Measurements from ENCODE around the gene FLACC1.

The FLACC1 gene

DNA sequence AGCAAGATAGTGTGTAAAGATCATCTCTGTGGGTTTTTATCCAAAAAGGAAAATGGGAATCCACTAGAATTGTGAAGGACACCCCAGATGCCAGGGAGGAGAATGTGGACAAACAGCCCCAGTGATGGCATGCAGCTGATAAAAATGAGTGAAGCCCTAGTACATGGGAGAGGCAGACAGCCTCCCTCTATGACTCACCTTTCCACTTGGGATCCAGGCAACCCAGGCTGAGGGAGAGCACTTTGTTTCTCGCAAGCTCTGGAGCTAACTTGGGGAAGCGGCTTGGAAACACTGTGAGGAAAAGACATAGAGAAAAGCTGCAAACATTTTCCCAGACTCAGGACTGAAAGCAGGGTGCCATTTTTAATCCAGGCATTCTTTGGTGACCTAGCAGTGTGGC is 5.3 kb upstream of the FLACC1 start:
- ATAC-seq (no peak), DNase-seq (ENCODE audit: low spot score in 2 of 2) (no peak)
- H3K4me1 Mint-ChIP-seq: peaks cover 21% of the 10 kb centered on the region
- no peak overlapping the region for H3K4me3 Mint-ChIP-seq
- H3K27ac Mint-ChIP-seq: no peak overlapping the region
- H3K9me3 Mint-ChIP-seq: peaks cover 4% of the 10 kb centered on the region
- H3K36me3 Mint-ChIP-seq: peaks cover 7% of the 10 kb centered on the region

DNA sequence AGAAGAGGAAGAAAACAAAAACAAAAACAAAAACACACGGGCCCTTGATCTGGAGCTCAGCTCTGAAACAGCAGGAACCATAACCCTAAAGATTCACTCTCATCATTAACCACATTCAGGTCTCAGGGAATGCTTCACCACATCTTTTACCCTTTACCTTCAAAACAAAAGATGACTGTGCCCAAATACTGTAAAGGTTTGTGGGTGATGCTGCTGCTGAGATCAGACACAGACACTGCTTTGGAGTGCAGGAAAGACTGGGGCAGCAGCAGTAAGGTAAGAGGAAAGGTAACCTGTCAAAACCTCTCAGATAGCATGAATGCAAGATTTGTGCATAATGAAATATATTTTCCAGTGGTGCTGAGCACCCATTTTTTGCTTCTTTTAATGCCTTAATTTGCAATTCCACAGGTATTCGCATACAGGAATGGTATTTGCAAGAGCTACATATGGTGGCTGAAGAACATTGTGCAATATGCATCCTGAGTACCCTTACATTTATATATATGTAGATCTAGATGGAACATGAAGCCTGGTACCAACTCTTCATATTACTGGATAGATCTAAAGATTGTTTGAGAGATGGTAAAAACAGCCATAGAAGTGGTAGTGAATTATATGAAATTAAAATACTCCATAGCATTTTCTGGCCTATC is 4.1 kb upstream of the FLACC1 start:
- no peak overlapping the region for H3K4me3 Mint-ChIP-seq
- H3K9me3 Mint-ChIP-seq: no peaks in the 10 kb centered on the region
- peaks cover 21% of the 10 kb centered on the region for H3K4me1 Mint-ChIP-seq
- H3K36me3 Mint-ChIP-seq: peaks cover 7% of the 10 kb centered on the region
- DNase-seq (ENCODE audit: low spot score in 2 of 2) (no peak), ATAC-seq (no peak)
- H3K27ac Mint-ChIP-seq: no peak overlapping the region

DNA sequence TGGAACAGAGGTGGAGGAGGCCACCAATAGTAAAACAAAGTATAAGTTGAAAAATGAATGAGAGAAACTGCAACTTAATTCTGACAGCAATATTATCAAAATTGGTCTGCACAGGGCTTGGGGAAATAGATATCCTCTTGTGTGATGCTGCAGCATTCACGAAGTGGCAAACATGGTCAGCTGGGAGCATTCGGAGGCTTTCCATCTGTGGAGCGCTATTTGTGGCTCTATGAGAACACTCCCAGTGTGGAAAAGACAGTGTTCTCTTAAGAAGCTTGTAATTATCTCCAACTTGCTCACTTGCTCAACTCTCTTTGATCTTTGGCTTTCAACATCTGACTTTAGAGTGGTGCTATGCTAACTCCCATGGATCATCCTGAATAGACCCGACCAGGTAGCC is 3.1 kb upstream of the FLACC1 start:
- peaks cover 7% of the 10 kb centered on the region for H3K36me3 Mint-ChIP-seq

DNA sequence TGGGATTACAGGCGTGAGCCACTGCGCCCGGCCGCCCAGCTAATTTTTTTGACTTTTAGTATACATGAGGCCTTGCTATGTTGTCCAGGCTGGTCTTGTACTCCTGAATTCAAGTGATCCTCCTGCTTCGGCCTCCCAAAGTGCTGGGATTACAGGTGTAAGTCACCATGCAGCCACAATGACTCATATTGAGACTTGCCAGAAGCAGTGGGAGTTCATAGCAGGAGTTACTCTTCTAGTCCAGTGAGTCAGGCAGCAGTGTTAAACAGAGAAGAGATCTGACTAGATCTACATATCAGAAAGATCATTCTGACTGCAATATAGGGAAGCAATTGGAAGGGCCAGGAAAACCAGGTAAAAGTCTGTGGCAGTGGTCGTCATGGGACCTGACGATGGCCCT is 1.5 kb upstream of the FLACC1 start:
- no peaks in the 10 kb centered on the region for H3K9me3 Mint-ChIP-seq
- H3K4me3 Mint-ChIP-seq: no peak overlapping the region
- no peak overlapping the region for H3K27ac Mint-ChIP-seq
- DNase-seq (ENCODE audit: low spot score in 2 of 2): no peak
- peak; percentile 84 for ATAC-seq
- H3K4me1 Mint-ChIP-seq: peaks cover 15% of the 10 kb centered on the region
- peaks cover 7% of the 10 kb centered on the region for H3K36me3 Mint-ChIP-seq

More for the DNA sequence above, 3.1 kb upstream of the FLACC1 start:
- Mint-ChIP-seq H3K4me3 (no peak overlapping the region), H3K4me1 (peaks cover 21% of the 10 kb centered on the region), H3K9me3 (no peaks in the 10 kb centered on the region), H3K27ac (no peak overlapping the region)
- ATAC-seq (no peak), DNase-seq (ENCODE audit: low spot score in 2 of 2) (no peak)

DNA sequence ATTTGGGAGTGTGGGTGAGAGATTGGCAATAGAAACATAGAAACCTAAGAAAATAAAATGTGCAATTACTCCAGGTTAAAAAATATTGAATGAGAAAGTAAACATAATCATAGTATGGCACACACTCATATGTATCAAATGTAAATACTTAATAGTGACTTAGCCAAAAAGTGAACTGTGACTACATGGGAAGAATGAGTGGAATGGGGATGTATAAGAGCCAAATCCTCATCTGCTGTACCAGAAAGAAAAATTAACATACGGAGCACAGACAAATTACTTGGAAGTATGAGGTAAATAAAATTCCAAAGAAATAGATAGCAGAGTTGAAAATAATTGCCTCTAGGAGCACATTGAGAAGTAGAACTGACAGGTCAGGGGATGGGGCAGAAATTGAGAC is 4.0 kb downstream of the FLACC1 start:
- H3K4me3 Mint-ChIP-seq: no peak overlapping the region
- no peaks in the 10 kb centered on the region for H3K4me1 Mint-ChIP-seq
- no peaks in the 10 kb centered on the region for H3K9me3 Mint-ChIP-seq
- ATAC-seq: no peak
- no peak for DNase-seq (ENCODE audit: low spot score in 2 of 2)
- peaks cover 9% of the 10 kb centered on the region for H3K36me3 Mint-ChIP-seq
- no peak overlapping the region for H3K27ac Mint-ChIP-seq

DNA sequence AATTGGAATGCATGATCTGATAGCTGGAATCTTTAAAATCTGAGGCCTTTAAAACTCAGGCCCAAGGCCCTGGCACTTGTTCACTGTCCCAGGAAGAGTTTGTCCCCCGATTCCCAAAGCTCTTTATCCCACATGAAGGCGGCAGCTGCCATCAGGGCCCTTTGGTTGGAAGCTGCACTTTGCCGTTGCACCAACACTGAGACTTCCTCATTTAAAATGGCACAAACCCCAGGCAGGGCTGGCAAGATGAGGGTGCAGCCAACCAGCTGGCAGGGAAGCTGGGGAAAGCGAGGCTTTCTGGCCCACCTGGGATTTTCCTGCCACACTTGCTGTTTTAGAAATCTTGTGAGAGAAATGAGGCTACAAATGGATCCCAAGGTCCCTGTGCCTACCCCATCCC is 6.3 kb downstream of the FLACC1 start:
- Mint-ChIP-seq H3K4me1 (no peaks in the 10 kb centered on the region), H3K36me3 (peaks cover 9% of the 10 kb centered on the region), H3K27ac (no peak overlapping the region), H3K4me3 (no peak overlapping the region), H3K9me3 (no peaks in the 10 kb centered on the region)
- DNase-seq (ENCODE audit: low spot score in 2 of 2) (no peak), ATAC-seq (no peak)

DNA sequence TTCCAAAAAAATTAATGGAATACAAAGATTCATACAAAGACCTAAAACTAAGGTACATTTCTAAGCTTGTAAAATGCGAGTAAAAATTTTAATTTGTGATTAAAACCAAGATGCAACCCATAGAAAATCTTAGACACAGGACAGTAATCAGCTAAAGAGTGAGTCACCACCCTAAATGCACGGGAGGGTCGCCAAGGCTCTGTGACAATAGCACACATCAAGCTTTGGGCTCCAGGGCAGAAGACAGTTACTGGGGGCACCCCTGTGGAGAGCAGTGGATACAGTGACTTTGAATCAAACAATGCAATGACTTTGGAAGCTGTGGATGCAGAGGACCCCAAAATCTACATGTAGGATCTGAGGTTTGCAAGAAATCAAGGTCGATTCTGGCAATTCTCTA is 7.5 kb downstream of the FLACC1 start:
- H3K36me3 Mint-ChIP-seq: peaks cover 9% of the 10 kb centered on the region
- DNase-seq (ENCODE audit: low spot score in 2 of 2): no peak
- no peak for ATAC-seq
- no peaks in the 10 kb centered on the region for H3K9me3 Mint-ChIP-seq
- peak overlapping the region; percentile 32 for H3K27ac Mint-ChIP-seq
- no peaks in the 10 kb centered on the region for H3K4me1 Mint-ChIP-seq
- no peak overlapping the region for H3K4me3 Mint-ChIP-seq

DNA sequence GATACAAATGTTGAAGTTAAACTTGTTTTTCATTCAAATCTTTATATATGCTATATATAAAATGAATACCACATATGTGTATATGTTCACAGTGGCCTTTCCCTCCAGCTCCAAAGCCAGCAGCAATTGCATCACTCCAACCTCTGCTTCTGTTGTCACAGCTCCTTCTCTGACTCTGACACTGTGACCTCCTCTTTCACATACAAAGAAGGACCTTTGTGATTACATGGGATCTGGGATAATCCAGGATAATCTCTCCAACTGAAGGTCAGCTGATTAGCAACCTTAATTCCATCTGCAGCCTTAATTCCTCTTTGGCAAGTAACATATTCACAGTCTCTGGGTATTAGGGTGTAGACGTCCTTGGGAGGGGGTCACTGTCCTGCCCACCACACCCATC is 8.4 kb downstream of the FLACC1 start:
- Mint-ChIP-seq H3K27ac (peak overlapping the region; percentile 32), H3K9me3 (no peaks in the 10 kb centered on the region), H3K4me3 (no peak overlapping the region), H3K36me3 (peaks cover 9% of the 10 kb centered on the region), H3K4me1 (no peaks in the 10 kb centered on the region)
- DNase-seq (ENCODE audit: low spot score in 2 of 2): no peak
- no peak for ATAC-seq

DNA sequence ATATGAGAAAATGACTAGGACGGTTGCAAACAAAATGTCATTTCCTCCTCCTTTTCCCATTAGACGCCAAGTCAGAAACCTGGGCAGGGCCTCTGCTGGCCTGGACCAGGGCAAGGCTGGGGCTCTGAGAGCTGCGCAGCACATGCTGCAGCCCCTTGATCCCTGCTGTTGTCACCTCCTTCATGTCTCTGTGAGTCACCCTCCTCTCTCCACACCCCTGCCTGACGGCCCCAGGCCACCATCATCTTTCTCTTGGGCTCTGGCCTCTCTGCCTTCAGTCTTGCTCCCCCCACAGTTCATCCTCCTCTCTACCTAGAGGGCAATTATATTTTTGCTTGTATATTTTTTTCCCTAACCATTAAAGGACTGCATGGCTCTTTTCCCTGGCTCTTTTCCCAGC is 10.0 kb downstream of the FLACC1 start:
- no peak overlapping the region for H3K27ac Mint-ChIP-seq
- no peaks in the 10 kb centered on the region for H3K9me3 Mint-ChIP-seq
- DNase-seq (ENCODE audit: low spot score in 2 of 2) (no peak), ATAC-seq (no peak)
- H3K4me3 Mint-ChIP-seq: no peak overlapping the region
- H3K36me3 Mint-ChIP-seq: peaks cover 9% of the 10 kb centered on the region
- H3K4me1 Mint-ChIP-seq: no peaks in the 10 kb centered on the region

DNA sequence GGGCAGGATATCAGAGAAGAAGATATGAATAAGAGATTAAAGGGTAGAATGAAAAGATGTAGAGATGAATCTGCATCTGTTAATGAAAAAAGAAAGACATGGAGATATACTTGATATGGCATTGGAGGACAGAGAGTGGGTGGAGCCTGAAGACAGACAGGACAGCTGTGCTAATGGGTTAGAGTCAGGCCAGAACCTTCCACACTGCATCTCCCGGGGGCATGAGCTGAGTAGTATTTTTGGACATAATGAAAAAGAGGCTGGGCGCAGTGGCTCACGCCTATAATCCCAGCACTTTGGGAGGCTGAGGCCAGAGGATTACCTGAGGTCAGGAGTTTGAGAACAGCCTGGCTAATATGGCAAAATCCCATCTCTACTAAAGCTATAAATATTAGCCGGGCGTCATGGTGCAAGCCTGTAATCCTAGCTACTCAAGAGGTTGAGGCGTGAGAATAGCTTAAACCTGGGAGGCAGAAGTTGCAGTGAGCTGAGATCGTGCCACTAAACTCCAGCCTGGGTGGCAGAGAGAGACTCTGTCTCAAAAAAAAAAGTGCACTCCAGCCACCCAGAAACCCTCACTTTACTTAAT is 11.4 kb downstream of the FLACC1 start:
- H3K9me3 Mint-ChIP-seq: no peaks in the 10 kb centered on the region
- no peaks in the 10 kb centered on the region for H3K4me1 Mint-ChIP-seq
- no peak overlapping the region for H3K27ac Mint-ChIP-seq
- ATAC-seq (no peak), DNase-seq (ENCODE audit: low spot score in 2 of 2) (no peak)
- no peak overlapping the region for H3K4me3 Mint-ChIP-seq
- peaks cover 9% of the 10 kb centered on the region for H3K36me3 Mint-ChIP-seq

DNA sequence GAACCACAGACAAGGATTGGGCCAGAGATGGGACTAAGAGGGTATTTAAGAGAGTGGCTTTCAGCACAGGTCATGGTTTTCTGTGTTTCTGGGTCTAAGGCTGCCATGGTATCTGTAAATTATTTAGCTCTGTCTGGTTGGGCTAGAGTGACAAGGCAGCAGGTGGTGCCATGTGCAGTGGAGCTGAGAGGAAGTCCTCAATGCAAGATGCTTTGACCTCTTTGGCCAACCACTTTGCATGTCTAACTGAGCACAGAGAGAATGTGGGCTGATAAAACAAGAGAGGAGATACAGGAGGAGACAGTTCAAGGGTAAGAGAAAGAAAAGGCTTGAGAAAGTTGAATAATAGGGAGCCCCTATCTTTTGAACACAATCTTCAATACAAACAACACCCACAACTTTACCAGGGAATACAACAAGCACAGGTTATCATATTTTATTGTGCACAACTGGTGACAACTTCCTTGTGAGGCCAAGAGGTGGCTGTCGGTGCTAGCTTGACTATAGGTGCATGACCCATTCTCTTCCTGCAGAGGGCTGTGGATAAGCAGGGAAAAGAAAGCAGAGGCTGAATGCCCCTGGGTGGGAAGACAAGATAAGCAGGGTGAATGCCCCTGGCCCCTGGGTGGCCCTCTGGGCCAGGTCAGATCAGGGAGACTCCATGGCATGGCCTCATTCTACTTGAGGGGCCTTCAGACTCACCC is 12.3 kb downstream of the FLACC1 start:
- ATAC-seq (no peak), DNase-seq (ENCODE audit: low spot score in 2 of 2) (no peak)
- H3K4me1 Mint-ChIP-seq: peaks cover 6% of the 10 kb centered on the region
- H3K4me3 Mint-ChIP-seq: no peak overlapping the region
- peaks cover 2% of the 10 kb centered on the region for H3K9me3 Mint-ChIP-seq
- peaks cover 9% of the 10 kb centered on the region for H3K36me3 Mint-ChIP-seq
- no peak overlapping the region for H3K27ac Mint-ChIP-seq

DNA sequence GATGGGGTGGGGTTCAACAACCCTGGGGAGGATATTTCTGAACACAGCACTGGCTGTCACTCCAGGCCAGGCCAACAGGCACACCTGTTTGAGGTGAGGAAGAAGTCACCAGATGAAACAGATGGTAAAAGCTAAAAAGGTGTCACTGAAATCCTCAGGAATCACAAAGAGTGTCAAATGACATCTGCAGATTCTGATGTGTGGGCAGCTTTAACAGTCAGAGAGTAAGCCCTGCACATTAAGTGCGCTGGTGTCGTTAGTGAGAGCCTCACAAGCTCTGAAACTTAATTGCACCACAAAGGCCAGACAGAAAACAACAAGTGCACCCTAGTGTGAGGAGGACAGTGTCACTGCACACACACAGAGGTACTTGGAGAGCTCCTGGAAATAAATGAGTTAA is 13.6 kb downstream of the FLACC1 start:
- H3K36me3 Mint-ChIP-seq: no peaks in the 10 kb centered on the region
- no peak overlapping the region for H3K27ac Mint-ChIP-seq
- ATAC-seq (no peak), DNase-seq (ENCODE audit: low spot score in 2 of 2) (no peak)
- H3K9me3 Mint-ChIP-seq: peaks cover 6% of the 10 kb centered on the region
- peaks cover 6% of the 10 kb centered on the region for H3K4me1 Mint-ChIP-seq
- no peak overlapping the region for H3K4me3 Mint-ChIP-seq

DNA sequence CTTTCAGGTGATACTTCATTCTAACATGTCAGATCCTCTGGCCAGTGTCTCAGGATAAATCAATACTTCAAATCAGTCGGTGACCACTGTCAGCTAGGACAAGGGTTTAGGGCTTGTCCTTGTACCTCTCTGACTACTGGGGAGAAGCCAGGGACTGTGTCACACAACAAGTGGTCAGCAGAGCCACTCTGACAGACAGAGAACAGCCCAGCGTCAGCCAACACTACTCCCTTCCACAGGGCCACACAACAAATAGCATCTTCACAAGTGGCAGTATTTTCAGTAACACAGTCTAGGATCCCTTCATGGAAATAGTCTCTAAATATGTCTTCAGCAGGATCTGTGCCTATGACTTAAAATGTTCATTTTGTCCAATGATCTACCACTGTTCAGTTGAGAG is 14.2 kb downstream of the FLACC1 start:
- Mint-ChIP-seq H3K27ac (no peak overlapping the region), H3K36me3 (no peaks in the 10 kb centered on the region), H3K4me3 (no peak overlapping the region)

DNA sequence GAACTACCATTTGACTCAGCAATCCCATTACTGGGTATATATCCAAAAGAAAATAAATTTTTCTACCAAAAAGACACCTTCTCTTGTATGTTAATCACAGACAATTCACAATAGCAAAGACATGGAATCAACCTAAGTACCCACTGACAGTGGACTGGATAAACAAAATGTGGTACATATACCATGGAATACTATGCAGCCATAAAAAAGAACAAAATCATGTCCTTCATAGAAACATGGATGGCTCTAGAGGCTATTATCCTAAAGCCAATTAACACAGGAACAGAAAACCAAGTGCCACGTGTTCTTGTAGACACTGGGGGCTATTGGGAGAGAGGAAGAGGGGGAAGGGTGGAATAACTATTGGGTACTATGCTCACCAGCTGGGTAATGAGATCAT is 27.7 kb downstream of the FLACC1 start:
- DNase-seq (ENCODE audit: low spot score in 2 of 2) (no peak), ATAC-seq (no peak)
- H3K4me1 Mint-ChIP-seq: peaks cover 5% of the 10 kb centered on the region
- H3K9me3 Mint-ChIP-seq: peaks cover 12% of the 10 kb centered on the region
- H3K27ac Mint-ChIP-seq: no peak overlapping the region
- no peak overlapping the region for H3K4me3 Mint-ChIP-seq
- H3K36me3 Mint-ChIP-seq: no peaks in the 10 kb centered on the region

More for the DNA sequence above, 14.2 kb downstream of the FLACC1 start:
- DNase-seq (ENCODE audit: low spot score in 2 of 2) (no peak), ATAC-seq (no peak)
- Mint-ChIP-seq H3K9me3 (peaks cover 6% of the 10 kb centered on the region), H3K4me1 (peaks cover 6% of the 10 kb centered on the region)

DNA sequence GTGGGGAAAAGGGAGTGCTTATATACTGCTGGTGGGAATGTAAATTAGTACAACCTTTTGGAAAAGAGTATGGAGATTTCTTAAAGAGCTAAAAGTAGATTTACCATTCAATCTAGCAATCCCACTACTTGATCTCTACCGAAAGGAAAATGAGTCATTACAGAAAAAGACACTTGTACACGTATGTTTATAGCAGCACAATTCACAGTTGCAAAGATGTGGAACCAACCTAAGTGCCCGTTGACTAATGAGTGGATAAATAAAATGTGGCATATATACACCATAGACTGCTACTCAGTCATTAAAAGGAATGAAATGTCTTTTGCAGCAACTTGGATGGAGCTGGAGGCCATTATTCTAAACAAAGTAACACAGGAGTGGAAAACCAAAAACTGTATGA is 29.5 kb downstream of the FLACC1 start:
- peaks cover 5% of the 10 kb centered on the region for H3K4me1 Mint-ChIP-seq
- H3K9me3 Mint-ChIP-seq: peaks cover 23% of the 10 kb centered on the region
- DNase-seq (ENCODE audit: low spot score in 2 of 2): no peak
- H3K36me3 Mint-ChIP-seq: no peaks in the 10 kb centered on the region
- no peak overlapping the region for H3K4me3 Mint-ChIP-seq
- peak; percentile 54 for ATAC-seq
- no peak overlapping the region for H3K27ac Mint-ChIP-seq

DNA sequence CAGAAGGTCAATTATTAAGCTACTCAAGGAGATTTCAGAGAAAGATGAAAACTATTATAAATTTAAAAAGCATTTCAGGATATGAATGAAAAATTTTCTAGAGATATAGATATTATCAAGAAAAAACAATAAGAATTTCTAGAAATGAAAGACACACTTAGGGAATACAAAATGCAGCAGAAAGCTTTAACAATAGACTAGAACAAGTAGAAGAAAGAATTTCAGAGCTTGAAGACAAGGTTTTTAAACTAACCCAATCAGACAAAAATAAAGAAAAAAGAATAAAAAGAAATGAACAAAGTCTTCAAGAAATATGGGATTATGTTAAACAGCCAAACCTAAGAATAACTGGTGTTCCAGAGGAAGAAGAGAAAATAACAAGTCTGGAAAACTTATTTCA is 34.4 kb downstream of the FLACC1 start:
- Mint-ChIP-seq H3K4me3 (no peak overlapping the region), H3K27ac (no peak overlapping the region), H3K9me3 (peaks cover 29% of the 10 kb centered on the region), H3K4me1 (peaks cover 2% of the 10 kb centered on the region), H3K36me3 (no peaks in the 10 kb centered on the region)
- DNase-seq (ENCODE audit: low spot score in 2 of 2) (no peak), ATAC-seq (no peak)
